OCI-LY1 (cell line): ENCODE measurements around the gene SLC7A7.

ENCODE experiments used
- H2AFZ ChIP-seq: fragments of 200-600 bp; sonication (generic), shearing (Covaris generic); 2 replicates; pipeline ENCODE4 v1.6.0; 2014; ENCODE audit warnings: antibody characterized with exemption, mild to moderate bottlenecking, low read length
- H3F3A ChIP-seq: fragments of 200-600 bp; sonication (generic), shearing (Covaris generic); 2 replicates; pipeline ENCODE4 v1.6.0; 2014; ENCODE audit warnings: mild to moderate bottlenecking, antibody characterized with exemption, low read length, moderate library complexity; ENCODE audit not compliant: insufficient read depth
- H3K27ac ChIP-seq: fragments of 200-600 bp; sonication (generic); 2 replicates; pipeline ENCODE4 v1.5.1; 2014; ENCODE audit warnings: low read length, mixed run types, mild to moderate bottlenecking, low read depth; ENCODE audit not compliant: poor library complexity, severe bottlenecking
- H3K27me3 ChIP-seq: fragments of 200-600 bp; sonication (generic); 2 replicates; pipeline ENCODE4 v1.6.0; 2014; ENCODE audit warnings: antibody characterized with exemption, mild to moderate bottlenecking, low read length, moderate library complexity; ENCODE audit not compliant: insufficient read depth
- H3K36me3 ChIP-seq: fragments of 200-600 bp; sonication (generic); 2 replicates; pipeline ENCODE4 v1.6.1; 2014; ENCODE audit warnings: mild to moderate bottlenecking, antibody characterized with exemption, low read length, moderate library complexity, mixed read lengths; ENCODE audit not compliant: insufficient read depth
- H3K4me1 ChIP-seq: fragments of 200-600 bp; sonication (generic); 2 replicates; pipeline ENCODE4 v1.5.1; 2014; ENCODE audit warnings: mild to moderate bottlenecking, low read length, moderate library complexity; ENCODE audit not compliant: insufficient read depth, severe bottlenecking
- H3K4me2 ChIP-seq: fragments of 200-600 bp; sonication (generic), shearing (Covaris generic); 2 replicates; pipeline ENCODE4 v1.6.1; 2014; ENCODE audit warnings: low read length
- H3K4me3 ChIP-seq: fragments of 200-600 bp; sonication (generic); 2 replicates; pipeline ENCODE4 v1.5.1; 2014; ENCODE audit warnings: low read length, low read depth, mild to moderate bottlenecking, mixed read lengths; ENCODE audit not compliant: poor library complexity, severe bottlenecking
- H3K79me2 ChIP-seq: fragments of 200-600 bp; shearing (Covaris generic); 2 replicates; pipeline ENCODE4 v1.6.1; 2016; ENCODE audit warnings: mixed run types, low read length, mixed read lengths; ENCODE audit not compliant: insufficient read depth
- H3K9ac ChIP-seq: fragments of 200-600 bp; sonication (generic), shearing (Covaris generic); 2 replicates; pipeline ENCODE4 v1.6.1; 2014; ENCODE audit warnings: mild to moderate bottlenecking, low read length, mixed read lengths
- H3K9me2 ChIP-seq: fragments of 200-600 bp; sonication (generic), shearing (Covaris generic); 2 replicates; pipeline ENCODE4 v1.6.1; 2014; ENCODE audit warnings: low read depth, mild to moderate bottlenecking, low read length, mixed read lengths
- H3K9me3 ChIP-seq: fragments of 200-600 bp; shearing (Covaris generic); 2 replicates; pipeline ENCODE4 v1.6.1; 2014; ENCODE audit warnings: low read length, mixed read lengths
- H4K20me1 ChIP-seq: fragments of 200-600 bp; sonication (generic), shearing (Covaris generic); 2 replicates; pipeline ENCODE4 v1.6.0; 2016; ENCODE audit warnings: mild to moderate bottlenecking, low read length; ENCODE audit not compliant: insufficient read depth
- EZH2 ChIP-seq: fragments of 200-600 bp; sonication (generic), shearing (Covaris generic); IDR thresholded peaks from 2 replicates; pipeline ENCODE4 v1.8.0; 2017; ENCODE audit warnings: borderline replicate concordance, mixed run types, mild to moderate bottlenecking, antibody characterized with exemption, low read length, moderate library complexity, mixed read lengths
- TF ChIP-seq, protein P1 (sequence below): fragments of 200-600 bp; sonication (generic), shearing (Covaris generic); IDR thresholded peaks from 2 replicates; pipeline ENCODE4 v1.5.1; 2017; ENCODE audit warnings: mild to moderate bottlenecking, antibody characterized with exemption, low read length, moderate library complexity, mixed read lengths

The SLC7A7 gene

DNA sequence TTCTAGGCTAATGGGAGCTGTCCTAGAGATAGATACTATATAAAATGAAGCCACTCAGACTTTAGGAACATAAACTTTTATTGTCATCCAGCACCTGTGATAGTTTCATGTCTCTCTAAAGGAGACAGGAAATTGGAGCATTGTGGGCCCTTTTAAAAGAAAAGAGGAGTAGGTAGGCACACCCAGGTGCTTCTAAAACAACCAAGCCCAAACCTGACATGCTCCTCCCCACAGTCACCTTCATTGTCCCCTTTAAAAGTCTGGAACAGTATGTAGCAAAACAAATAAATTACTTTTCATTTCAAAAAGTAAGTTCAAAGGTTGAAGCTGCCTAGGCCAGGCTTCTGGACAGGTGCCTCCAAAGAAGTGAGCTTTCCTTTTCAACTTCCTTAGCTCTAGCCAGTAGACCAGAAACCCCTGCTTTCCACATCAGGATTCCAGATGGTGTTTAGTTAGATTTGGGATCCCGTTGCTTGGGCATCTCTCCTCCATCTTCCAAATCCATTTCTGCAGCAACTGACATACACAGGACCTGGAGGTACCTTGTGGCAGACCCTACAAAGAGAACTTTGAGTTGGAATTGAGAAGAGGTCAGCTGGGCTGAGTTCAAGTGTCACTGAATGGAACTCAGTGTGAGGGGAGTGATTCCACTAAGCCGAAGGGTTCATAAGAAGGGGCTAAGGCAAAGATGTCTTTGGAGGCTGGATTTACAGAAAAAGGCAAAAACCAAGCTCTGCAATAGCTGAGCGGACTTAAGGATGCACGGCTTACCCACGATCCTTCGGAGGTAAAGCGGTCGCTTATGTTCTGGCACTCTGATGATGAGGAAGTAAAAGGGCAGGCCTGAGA is 41.8 kb downstream of the SLC7A7 start:
- H3K4me2 ChIP-seq: no peak overlapping the region
- no peaks in the 10 kb centered on the region; the same call in 1 of the 2 replicates for H3K79me2 ChIP-seq
- no peak overlapping the region for H3K4me3 ChIP-seq
- H3K9me3 ChIP-seq: no peaks in the 10 kb centered on the region
- TF ChIP-seq, protein P1, sequence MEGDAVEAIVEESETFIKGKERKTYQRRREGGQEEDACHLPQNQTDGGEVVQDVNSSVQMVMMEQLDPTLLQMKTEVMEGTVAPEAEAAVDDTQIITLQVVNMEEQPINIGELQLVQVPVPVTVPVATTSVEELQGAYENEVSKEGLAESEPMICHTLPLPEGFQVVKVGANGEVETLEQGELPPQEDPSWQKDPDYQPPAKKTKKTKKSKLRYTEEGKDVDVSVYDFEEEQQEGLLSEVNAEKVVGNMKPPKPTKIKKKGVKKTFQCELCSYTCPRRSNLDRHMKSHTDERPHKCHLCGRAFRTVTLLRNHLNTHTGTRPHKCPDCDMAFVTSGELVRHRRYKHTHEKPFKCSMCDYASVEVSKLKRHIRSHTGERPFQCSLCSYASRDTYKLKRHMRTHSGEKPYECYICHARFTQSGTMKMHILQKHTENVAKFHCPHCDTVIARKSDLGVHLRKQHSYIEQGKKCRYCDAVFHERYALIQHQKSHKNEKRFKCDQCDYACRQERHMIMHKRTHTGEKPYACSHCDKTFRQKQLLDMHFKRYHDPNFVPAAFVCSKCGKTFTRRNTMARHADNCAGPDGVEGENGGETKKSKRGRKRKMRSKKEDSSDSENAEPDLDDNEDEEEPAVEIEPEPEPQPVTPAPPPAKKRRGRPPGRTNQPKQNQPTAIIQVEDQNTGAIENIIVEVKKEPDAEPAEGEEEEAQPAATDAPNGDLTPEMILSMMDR: no peak
- no peak for TF ChIP-seq EZH2
- H3K9me2 ChIP-seq: no peaks in the 10 kb centered on the region
- H3K9ac ChIP-seq: no peak overlapping the region
- H2AFZ ChIP-seq: no peak overlapping the region
- H3F3A ChIP-seq: no peaks in the 10 kb centered on the region
- H3K27me3 ChIP-seq: no peaks in the 10 kb centered on the region
- H3K36me3 ChIP-seq: peaks cover 69% of the 10 kb centered on the region
- H4K20me1 ChIP-seq: no peaks in the 10 kb centered on the region
- H3K27ac ChIP-seq: no peak overlapping the region
- peaks cover 1% of the 10 kb centered on the region for H3K4me1 ChIP-seq

DNA sequence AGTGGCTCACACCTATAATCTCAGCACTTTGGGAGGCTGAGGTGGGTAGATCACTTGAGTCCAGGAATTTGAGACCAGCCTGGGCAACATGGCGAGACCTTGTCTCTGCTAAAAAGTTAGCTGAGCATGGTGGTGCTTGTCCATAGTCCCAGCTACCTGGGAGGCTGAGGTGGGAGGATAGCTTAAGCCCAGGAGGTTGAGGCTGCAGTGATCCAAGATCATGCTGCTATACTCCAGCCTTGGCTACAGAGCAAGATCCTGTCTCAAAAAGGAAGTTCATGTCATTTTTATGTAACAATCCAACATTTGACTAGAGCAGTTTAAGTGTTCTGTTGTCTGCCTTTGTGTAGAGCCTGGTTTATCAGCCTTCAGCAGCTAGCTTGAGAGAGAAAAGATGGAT is 42.5 kb downstream of the SLC7A7 start:
- no peaks in the 10 kb centered on the region for H3F3A ChIP-seq
- peaks cover 8% of the 10 kb centered on the region for H3K4me1 ChIP-seq
- H4K20me1 ChIP-seq: no peaks in the 10 kb centered on the region
- H3K79me2 ChIP-seq: peaks cover 4% of the 10 kb centered on the region
- peaks cover 76% of the 10 kb centered on the region for H3K36me3 ChIP-seq
- H3K4me2 ChIP-seq: no peak overlapping the region
- no peaks in the 10 kb centered on the region for H3K27me3 ChIP-seq
- H3K9me2 ChIP-seq: no peaks in the 10 kb centered on the region
- H3K4me3 ChIP-seq: no peak overlapping the region
- no peak overlapping the region for H3K27ac ChIP-seq
- TF ChIP-seq EZH2: no peak
- TF ChIP-seq, protein P1: no peak
- no peaks in the 10 kb centered on the region for H3K9me3 ChIP-seq
- no peak overlapping the region for H2AFZ ChIP-seq
- no peak overlapping the region for H3K9ac ChIP-seq

- H2AFZ ChIP-seq: no peak overlapping the region
- H3F3A ChIP-seq: no peaks in the 10 kb centered on the region
- no peaks in the 10 kb centered on the region for H4K20me1 ChIP-seq
- no peak overlapping the region for H3K9ac ChIP-seq
- H3K9me3 ChIP-seq: no peaks in the 10 kb centered on the region
- TF ChIP-seq, protein P1: no peak
- no peak for TF ChIP-seq EZH2
- H3K36me3 ChIP-seq: peaks cover 74% of the 10 kb centered on the region
- H3K27ac ChIP-seq: no peak overlapping the region
- H3K4me1 ChIP-seq: peaks cover 20% of the 10 kb centered on the region
- no peak overlapping the region for H3K4me2 ChIP-seq
- H3K9me2 ChIP-seq: no peaks in the 10 kb centered on the region
- no peaks in the 10 kb centered on the region for H3K27me3 ChIP-seq
- peaks cover 15% of the 10 kb centered on the region for H3K79me2 ChIP-seq
- H3K4me3 ChIP-seq: no peak overlapping the region
These were observed 44.6 kb downstream of the SLC7A7 start for GRCh38 chr14:22770481-22771187.
